K562 (cell line): ENCODE measurements around the gene RHNO1. TPM values are rescaled to one million over a fixed set of nuclear protein-coding genes. Genes with fewer than 3 reads are reported as not detected.

ENCODE experiments used
- CBX1 ChIP-seq: sonication (generic); IDR thresholded peaks from 2 replicates; pipeline ENCODE4 v1.6.1; 2016; ENCODE audit warnings: antibody characterized with exemption, low read depth, mild to moderate bottlenecking
- CEBPB ChIP-seq: fragments of 450-650 bp; IDR thresholded peaks from 2 replicates; pipeline ENCODE4 v1.6.1; 2016; ENCODE audit warnings: missing genetic modification characterization, missing compliant biosample characterization
- E2F4 ChIP-seq: sonication (generic); formaldehyde crosslinking; IDR thresholded peaks from 2 replicates; pipeline ENCODE4 v1.8.0; 2022; ENCODE audit warnings: mild to moderate bottlenecking, low read depth, missing genetic modification reagents
- ETV1 ChIP-seq: fragments of 450-650 bp; conservative IDR thresholded peaks from 2 replicates; pipeline ENCODE4 v1.6.1; 2016; ENCODE audit warnings: missing genetic modification characterization, control low read depth, low read depth, missing compliant biosample characterization
- FIP1L1 ChIP-seq: fragments of 200-400 bp; formaldehyde crosslinking; IDR thresholded peaks from 2 replicates; pipeline ENCODE4 v1.6.1; 2018; ENCODE audit warnings: mild to moderate bottlenecking, low read depth, low read length; ENCODE audit not compliant: poor library complexity, severe bottlenecking
- HES1 ChIP-seq: fragments of 450-650 bp; IDR thresholded peaks from 2 replicates; pipeline ENCODE4 v1.6.1; 2016; ENCODE audit warnings: low read depth, mild to moderate bottlenecking, moderate library complexity
- HIVEP1 ChIP-seq: fragments of 250-450 bp; sonication (Bioruptor Pico); IDR thresholded peaks from 2 replicates; pipeline ENCODE4 v1.4.0; 2020; ENCODE audit warnings: mild to moderate bottlenecking
- MNT ChIP-seq, 2 experiments: fragments of 450-650 bp; conservative IDR thresholded peaks; 2 replicates each; pipeline ENCODE4 v1.6.1; 2017; ENCODE audit warnings: mild to moderate bottlenecking in 2 of 2, moderate library complexity in 2 of 2
- PTRF ChIP-seq: fragments of 450-650 bp; IDR thresholded peaks from 2 replicates; pipeline ENCODE4 v1.6.1; 2016; ENCODE audit warnings: mild to moderate bottlenecking, missing genetic modification characterization, missing compliant biosample characterization
- RAD51 ChIP-seq: fragments of 450-650 bp; IDR thresholded peaks from 2 replicates; pipeline ENCODE4 v1.7.1; 2016; ENCODE audit warnings: low read depth, mild to moderate bottlenecking, borderline replicate concordance
- TOE1 ChIP-seq, 2 experiments: fragments of 450-650 bp in 1 of 2; sonication (generic) in 1 of 2; formaldehyde crosslinking in 1 of 2; IDR thresholded peaks; 2 replicates each; pipeline versions ENCODE4 v1.7.1 to v1.8.0; 2016 to 2022; ENCODE audit warnings: borderline replicate concordance in 2 of 2, mild to moderate bottlenecking in 2 of 2, antibody characterized with exemption in 1 of 2, inconsistent platforms in 1 of 2, low read depth in 1 of 2, missing genetic modification reagents in 1 of 2, moderate library complexity in 1 of 2
- TRIM24 ChIP-seq, 2 experiments: fragments of 450-650 bp; IDR thresholded peaks; 2 replicates each; pipeline ENCODE4 v1.6.1; 2016
- TRIM28 ChIP-seq: fragments of 450-650 bp; IDR thresholded peaks from 2 replicates; pipeline ENCODE4 v1.6.1; 2017
- UBTF ChIP-seq, 2 experiments: IDR thresholded peaks; 2 replicates each; pipeline ENCODE4 v1.6.1; 2012; ENCODE audit warnings: improper control_type of control experiment in 2 of 2, low read depth in 2 of 2, low read length in 2 of 2, borderline replicate concordance in 1 of 2
- ZNF121 ChIP-seq: sonication (generic); formaldehyde crosslinking; conservative IDR thresholded peaks from 2 replicates; pipeline ENCODE4 v1.8.0; 2022; ENCODE audit warnings: missing genetic modification reagents
- ZNF197 ChIP-seq: fragments of 200-800 bp; sonication (Bioruptor generic); IDR thresholded peaks from 2 replicates; pipeline ENCODE4 v1.6.1; 2016; ENCODE audit warnings: low read depth, missing genetic modification characterization, missing compliant biosample characterization
- ZNF23 ChIP-seq: fragments of 250-450 bp; sonication (Bioruptor Pico); IDR thresholded peaks from 2 replicates; pipeline ENCODE4 v1.4.0; 2020; ENCODE audit warnings: mild to moderate bottlenecking
- ZNF232 ChIP-seq: sonication (generic); formaldehyde crosslinking; IDR thresholded peaks from 2 replicates; pipeline ENCODE4 v1.8.0; 2022; ENCODE audit warnings: mild to moderate bottlenecking, missing genetic modification reagents
- ZNF431 ChIP-seq: sonication (generic); formaldehyde crosslinking; IDR thresholded peaks from 2 replicates; pipeline ENCODE4 v1.8.0; 2022; ENCODE audit warnings: mild to moderate bottlenecking, missing genetic modification reagents
- ZNF584 ChIP-seq: fragments of 200-800 bp; sonication (Bioruptor generic); IDR thresholded peaks from 2 replicates; pipeline ENCODE4 v1.6.1; 2016; ENCODE audit warnings: low read depth, mild to moderate bottlenecking, missing genetic modification characterization, missing compliant biosample characterization
- ZNF717 ChIP-seq: fragments of 250-450 bp; sonication (Bioruptor Pico); IDR thresholded peaks from 2 replicates; pipeline ENCODE4 v1.5.0; 2021
- polyA plus RNA-seq, 8 experiments: library from polyadenylated mRNA; depleted of rRNA in 4 of 8; stranded (reverse) in 5 of 8; unstranded in 3 of 8; fragments of >200 nt; fragmentation: Nextera tagmentation in 2 of 8; fragmentation: Illumina TruSeq in 1 of 8; extraction: Ambion mirVana in 2 of 8; extraction: Trizol in 1 of 8; gene quantifications; 2 replicates each; pipeline versions ENCODE4 v1.2.1 to v1.2.3, GENCODE V29; 2011 to 2014; ENCODE audit warnings: inconsistent platforms in 1 of 8, missing spikeins in 1 of 8
- total RNA-seq, 7 experiments: library from RNA; depleted of rRNA in 6 of 7; stranded (reverse); fragments of >200 nt in 6 of 7; fragmentation: Illumina TruSeq in 2 of 7; extraction: Trizol in 2 of 7; gene quantifications; 2 replicates each; pipeline versions ENCODE4 v1.2.1 to v1.2.3, GENCODE V29; 2011 to 2021; ENCODE audit warnings: low replicate concordance in 1 of 7

Gene RHNO1
- total and polyA plus RNA-seq, 9 of the 15 experiments (the other 6 are each of a cell fraction or from before 2014, with no cell fraction given) = 20.8 to 62.7 (median 28.8) TPM

GRCh38 chr12:2876431-2877046, 484 bp upstream of the RHNO1 start (continued):
- TF ChIP-seq UBTF (IDR thresholded peaks at IDR 0.05; ENCODE audit: borderline replicate concordance in 1 of 2, low read depth in 2 of 2, low read length in 2 of 2) = 0 out of 4 replicates have a peak, but pooled peaks have one; percentile 23 to 68
- no peak for TF ChIP-seq TRIM24 (IDR thresholded peaks at IDR 0.05)
- peak; percentile 48 for TF ChIP-seq FIP1L1
- no peak for TF ChIP-seq ETV1 (tag)
- TF ChIP-seq MNT (conservative IDR thresholded peaks at IDR 0.05) = no peak
- TF ChIP-seq ZNF121 (CRISPR knock-in tag) = no peak
- no peak for TF ChIP-seq E2F4 (CRISPR knock-in tag)
- TF ChIP-seq ZNF197 (CRISPR knock-in tag) = no peak
- no peak for TF ChIP-seq HES1
- TF ChIP-seq ZNF431 (CRISPR knock-in tag) = no peak
- TF ChIP-seq ZNF23 = no peak
- no peak for TF ChIP-seq HIVEP1 (CRISPR knock-in tag)
- no peak for TF ChIP-seq TOE1 (IDR thresholded peaks at IDR 0.05; ENCODE audit: borderline replicate concordance)
- TF ChIP-seq TOE1 (CRISPR knock-in tag; IDR thresholded peaks at IDR 0.05; ENCODE audit: borderline replicate concordance, low read depth) = no peak
- 0 out of 2 replicates have a peak, but pooled peaks have one; percentile 15 for TF ChIP-seq ZNF717 (CRISPR knock-in tag)
- no peak for TF ChIP-seq CBX1
- no peak for TF ChIP-seq ZNF584 (CRISPR knock-in tag)
- no peak for TF ChIP-seq ZNF232 (CRISPR knock-in tag)
- no peak for TF ChIP-seq RAD51
- no peak for TF ChIP-seq CEBPB (tag)
- TF ChIP-seq TRIM28 = no peak
- TF ChIP-seq PTRF = no peak
